DND-41 (cell line): ENCODE measurements around the gene FCN3.

Experiments used
- EZH2 ChIP-seq: IDR thresholded peaks from 3 replicates; pipeline ENCODE4 v1.6.1; 2012; ENCODE audit warnings: borderline replicate concordance, low read depth, mild to moderate bottlenecking, moderate library complexity, low read length, inconsistent platforms; ENCODE audit not compliant: severe bottlenecking
- TF ChIP-seq, protein P1 (sequence below): IDR thresholded peaks from 2 replicates; pipeline ENCODE4 v1.5.1; 2012; ENCODE audit warnings: borderline replicate concordance, low read length, moderate library complexity, mild to moderate bottlenecking; ENCODE audit not compliant: poor library complexity, severe bottlenecking; ENCODE audit errors: extremely low read depth

GRCh38 chr1:27350663-27351540, 23.7 kb downstream of the FCN3 start:
- TF ChIP-seq EZH2: no peak
- TF ChIP-seq, protein P1, sequence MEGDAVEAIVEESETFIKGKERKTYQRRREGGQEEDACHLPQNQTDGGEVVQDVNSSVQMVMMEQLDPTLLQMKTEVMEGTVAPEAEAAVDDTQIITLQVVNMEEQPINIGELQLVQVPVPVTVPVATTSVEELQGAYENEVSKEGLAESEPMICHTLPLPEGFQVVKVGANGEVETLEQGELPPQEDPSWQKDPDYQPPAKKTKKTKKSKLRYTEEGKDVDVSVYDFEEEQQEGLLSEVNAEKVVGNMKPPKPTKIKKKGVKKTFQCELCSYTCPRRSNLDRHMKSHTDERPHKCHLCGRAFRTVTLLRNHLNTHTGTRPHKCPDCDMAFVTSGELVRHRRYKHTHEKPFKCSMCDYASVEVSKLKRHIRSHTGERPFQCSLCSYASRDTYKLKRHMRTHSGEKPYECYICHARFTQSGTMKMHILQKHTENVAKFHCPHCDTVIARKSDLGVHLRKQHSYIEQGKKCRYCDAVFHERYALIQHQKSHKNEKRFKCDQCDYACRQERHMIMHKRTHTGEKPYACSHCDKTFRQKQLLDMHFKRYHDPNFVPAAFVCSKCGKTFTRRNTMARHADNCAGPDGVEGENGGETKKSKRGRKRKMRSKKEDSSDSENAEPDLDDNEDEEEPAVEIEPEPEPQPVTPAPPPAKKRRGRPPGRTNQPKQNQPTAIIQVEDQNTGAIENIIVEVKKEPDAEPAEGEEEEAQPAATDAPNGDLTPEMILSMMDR: no peak
